Right lung (tissue), 5 donors: ENCODE results near the gene SH3D19. TPM values are rescaled to one million over a fixed set of nuclear protein-coding genes. Genes with fewer than 3 reads are reported as not detected.
A peak's percentile ranks its signal among the peaks of the same experiment; 100 is the strongest.

Source experiments
- DNase-seq, 2 donors: peaks; one replicate each; pipeline ENCODE4 v3.0.0-alpha.2; 2013
- polyA plus RNA-seq, 5 donors: library from polyadenylated mRNA; unstranded; fragments of 120-200 nt; gene quantifications; one replicate each; pipeline versions ENCODE4 v1.2.1 to v1.2.3, GENCODE V29; 2013; ENCODE audit warnings: inconsistent platforms in 1 of 5, low replicate concordance in 1 of 5; ENCODE audit not compliant: insufficient read length in 5 of 5, insufficient read depth in 1 of 5

Gene SH3D19
- polyA plus RNA-seq, 5 donors = 41.0 to 63.1 (median 54.0) TPM

DNA sequence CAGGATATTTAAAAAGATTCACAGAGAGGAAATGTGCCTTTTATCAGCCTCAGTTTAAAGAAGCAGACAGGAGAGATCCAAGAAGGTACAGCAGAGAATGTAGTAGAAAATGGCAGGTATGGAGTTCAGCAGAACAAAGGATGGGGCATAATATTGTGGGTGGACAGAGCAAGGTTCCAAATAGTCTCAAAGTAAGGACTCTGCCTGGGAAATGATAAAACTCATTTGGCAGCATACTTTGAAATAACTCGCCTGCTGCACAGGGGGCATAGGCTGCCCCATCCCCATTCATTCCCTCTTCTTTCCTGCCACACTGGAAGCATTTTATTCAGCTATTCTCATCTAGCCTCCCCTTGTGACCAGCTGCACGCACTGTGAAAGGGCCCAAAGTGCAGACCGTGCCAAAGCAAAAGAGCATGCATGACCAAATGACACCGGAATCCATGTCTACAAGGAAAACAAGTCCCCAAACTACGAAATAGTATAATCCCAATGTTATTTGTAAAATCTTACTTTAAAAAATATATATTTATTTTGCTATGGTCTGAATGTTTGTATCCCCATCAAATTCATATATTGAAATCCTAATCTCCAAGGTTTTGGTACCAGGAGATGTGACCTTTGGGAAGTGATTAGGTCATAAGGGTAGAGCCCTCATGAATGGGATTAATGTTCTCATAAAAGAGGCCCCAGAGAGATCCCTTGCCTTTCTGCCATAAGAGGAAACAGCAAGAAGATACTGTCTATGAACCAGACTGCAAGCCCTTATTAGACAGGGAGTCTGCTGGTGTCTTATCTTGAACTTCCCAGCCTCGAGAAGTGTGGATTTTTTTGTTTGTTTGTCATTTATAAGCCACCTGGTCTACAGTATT lies 125.8 kb downstream of the SH3D19 start:
- DNase-seq = no peak

- DNase-seq = no peak
Measured at GRCh38 chr4:151198748-151199147, 126.7 kb downstream of the SH3D19 start.

DNA sequence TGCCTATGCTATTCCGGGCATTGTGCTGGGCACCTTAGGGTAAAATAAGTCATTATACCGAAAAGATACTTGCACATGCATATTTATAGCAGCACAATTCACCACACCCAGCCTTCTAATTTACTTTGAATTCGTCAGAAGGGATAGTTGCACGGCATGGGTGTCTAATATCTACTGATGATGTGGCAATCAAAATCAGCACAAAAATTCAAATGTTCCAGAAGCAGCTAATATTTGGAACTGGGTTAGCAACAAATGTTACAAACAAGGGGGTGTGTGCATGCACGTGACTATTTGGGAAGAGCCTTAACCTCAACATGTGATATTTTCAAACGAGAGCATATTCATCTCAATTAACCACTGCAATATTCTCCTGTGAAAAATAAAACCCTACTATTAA lies 128.2 kb downstream of the SH3D19 start:
- no peak for DNase-seq

DNA sequence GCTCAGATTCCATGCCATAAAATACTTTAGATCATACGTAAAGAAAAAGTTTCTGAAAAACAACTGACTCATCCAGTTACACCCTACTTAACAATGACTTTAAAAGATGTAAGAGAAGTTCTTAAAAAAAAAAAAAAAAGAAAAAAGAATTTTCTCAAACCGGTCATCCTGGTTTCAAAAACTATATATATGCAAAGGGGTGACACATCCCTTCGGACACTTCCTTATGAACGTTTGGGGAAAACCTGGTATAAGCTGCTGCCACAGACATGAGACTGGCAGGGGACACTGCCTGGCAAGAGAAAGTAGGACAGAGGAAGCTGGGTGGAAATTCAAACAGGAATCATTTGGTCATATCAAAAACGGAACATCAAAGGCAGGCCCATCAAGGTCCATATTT lies 129.6 kb downstream of the SH3D19 start:
- DNase-seq = no peak

DNA sequence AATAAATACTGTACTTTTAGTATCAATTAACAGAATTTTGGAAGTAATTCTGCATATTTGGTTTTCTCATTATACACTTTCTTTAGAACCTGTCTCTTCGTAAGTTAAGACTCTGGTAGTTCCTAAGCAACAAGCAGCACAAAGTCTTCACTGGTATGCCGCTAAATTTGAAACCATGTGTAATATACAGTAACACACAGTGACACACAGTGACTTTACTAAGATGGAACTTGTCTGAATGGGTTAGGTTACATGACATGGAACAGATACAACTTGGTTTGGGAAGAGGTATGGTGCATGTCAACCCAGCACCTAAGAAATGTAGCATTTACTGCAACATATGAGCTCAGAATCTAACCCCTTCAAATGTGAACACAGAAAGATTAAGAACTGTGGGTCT lies 132.0 kb downstream of the SH3D19 start:
- DNase-seq = no peak

DNA sequence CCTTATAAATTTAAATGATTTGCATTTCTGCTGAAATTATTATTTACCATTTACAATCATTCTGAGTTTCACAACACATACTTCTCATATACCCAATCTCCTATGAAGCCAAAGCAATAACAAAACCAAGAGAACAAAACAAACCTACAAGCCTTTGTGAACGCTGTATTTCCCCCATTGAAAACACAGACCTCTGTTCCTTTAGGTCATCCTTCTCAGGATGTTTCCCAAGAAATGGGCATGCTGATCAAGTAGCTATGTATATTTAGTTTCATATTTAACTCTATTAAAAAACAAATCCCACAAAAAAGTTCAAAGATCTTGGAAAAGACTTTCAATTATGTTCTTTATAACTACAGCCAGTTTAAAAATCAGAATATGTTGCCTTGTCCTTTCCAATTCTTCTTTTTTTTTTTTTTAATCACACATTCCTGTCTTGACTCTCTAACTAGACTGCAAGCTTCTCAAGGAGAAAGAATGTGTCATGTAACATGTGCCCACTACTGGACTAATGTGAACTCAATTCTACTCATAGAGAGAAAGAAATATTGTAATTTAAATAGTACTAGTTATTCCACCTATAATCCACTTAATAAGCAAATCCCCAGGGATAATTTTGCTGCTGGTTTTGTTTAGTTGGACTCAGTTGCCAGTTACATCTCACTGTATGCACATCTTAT lies 132.7 kb downstream of the SH3D19 start:
- DNase-seq = no peak

DNA sequence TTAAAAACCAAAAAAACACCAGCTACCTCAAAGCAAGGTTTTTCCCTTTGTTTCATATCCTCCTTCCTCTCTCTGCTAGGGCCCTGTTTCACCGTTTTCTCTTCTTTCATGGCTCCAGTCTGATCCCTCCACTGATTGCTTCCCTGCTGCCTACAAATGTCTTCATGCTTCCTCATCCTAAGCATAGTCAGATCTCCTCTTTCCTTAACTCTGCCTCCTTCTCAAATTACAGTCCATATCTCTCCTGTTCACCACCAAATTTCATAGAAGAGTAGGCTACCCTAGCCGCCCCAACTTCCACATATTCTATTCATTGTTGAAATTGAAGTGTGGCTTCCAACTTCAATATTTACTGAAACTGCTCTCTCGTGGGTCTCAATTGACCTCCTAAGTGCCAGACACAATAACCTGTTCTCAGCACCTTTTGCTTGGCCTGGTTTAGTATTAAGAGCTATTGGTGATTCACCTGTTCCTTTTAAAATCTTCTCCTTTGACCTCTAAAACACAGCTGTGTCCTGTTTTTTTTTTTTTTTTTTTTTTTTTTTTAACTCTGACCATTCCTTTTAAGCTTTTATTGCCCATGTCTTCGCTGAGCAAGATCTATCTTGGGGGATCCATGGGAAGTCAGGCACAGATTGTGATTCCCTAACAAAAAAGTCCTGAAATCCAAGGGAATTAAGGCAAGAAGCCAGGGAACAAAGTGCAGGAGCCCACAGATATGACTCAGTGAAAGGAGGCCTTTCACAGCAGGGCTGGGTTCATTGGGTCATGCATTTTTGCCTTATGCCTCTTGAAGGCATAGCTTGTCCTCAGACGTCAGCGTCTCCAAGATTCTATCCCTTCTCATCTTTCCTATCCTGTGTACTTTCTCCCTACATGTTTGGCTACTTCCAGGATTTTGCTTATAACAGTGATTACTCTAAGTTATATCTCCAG lies 140.6 kb downstream of the SH3D19 start:
- DNase-seq = no peak

GRCh38 chr4:151182455-151182996 lies 142.9 kb downstream of the SH3D19 start:
- no peak for DNase-seq

- no peak for DNase-seq
Measured at GRCh38 chr4:151176685-151177084, 148.7 kb downstream of the SH3D19 start.

DNA sequence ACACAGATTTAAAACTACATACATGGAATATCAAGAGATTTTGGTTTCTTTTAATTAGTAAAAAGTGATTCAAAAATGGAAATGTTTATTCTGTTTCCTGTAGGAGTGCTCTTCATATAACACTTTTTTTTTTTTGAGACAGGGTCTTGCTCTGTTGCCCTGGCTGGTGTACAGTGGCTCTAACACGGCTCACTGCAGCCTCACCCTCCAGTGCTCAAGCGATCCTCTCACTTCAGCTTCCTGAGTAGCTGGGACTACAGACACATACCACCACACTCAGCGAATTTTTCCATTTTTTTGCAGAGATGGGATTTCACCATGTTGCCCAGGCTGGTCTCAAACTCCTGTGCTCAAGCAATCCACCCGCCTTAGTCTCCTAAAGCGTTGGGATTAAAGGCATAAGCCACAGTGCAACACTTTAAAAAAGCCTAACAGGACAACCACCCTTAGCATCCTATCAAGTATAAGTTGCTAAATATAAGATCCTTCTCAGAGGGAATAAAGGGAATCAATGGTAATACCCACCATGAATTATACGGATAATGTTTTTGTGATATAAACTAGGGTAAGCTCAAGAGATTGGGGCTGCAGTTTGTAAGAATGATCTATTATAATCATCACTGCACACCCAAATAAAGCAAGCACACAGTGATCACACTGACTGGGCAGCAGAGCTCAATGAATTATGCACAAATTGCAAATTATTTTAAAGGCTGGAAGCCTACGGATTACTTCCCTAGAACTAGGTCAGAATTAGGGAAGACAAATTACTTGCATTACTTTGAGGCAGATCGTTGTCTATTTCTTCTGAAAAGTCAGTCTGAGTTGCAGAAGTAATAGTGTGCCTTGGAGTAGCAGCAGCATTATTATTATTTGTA lies 149.4 kb downstream of the SH3D19 start:
- no peak for DNase-seq

DNA sequence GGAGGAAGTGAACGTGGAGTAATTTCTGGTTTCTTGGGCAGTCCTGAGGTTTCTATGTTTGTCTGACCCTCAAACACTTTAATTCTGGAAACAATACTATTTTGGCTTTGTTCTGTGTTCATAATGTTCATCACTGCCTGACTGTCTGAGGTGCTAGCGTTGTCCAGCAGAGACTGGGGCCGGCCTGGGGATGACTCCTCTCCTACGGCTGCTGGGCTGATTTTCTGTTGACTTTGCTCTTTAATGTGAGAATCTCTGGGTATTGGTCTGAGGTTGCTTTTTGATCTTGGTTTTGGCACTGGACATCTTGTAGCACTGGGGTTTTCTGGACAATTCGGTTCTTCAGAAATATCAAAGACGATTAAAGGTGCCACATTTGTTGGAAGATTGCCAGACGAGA lies 150.2 kb downstream of the SH3D19 start:
- DNase-seq = no peak

GRCh38 chr4:151174784-151175183 lies 150.6 kb downstream of the SH3D19 start:
- DNase-seq = no peak

- peak; percentile 63 to 78 for DNase-seq
Measured at GRCh38 chr4:151173871-151174270, 151.5 kb downstream of the SH3D19 start.

DNA sequence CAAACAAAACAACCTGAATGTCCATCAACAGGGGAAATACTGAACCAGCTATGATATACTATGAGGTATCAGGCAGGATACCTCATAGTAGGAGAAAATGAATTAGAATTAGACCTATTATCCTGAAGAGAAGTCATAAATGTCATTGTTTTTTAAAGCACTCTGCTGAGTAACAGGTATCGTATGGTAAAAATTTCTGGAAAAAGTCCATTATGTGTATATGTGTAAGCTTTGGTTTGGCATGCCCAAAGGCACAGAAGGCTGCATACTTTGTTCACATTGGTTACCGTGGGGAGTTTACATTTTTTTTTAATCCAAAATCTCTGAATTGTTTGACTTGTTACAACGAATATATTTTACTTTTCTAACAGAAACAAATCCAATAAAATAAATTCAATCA lies 155.5 kb downstream of the SH3D19 start:
- DNase-seq = no peak

DNA sequence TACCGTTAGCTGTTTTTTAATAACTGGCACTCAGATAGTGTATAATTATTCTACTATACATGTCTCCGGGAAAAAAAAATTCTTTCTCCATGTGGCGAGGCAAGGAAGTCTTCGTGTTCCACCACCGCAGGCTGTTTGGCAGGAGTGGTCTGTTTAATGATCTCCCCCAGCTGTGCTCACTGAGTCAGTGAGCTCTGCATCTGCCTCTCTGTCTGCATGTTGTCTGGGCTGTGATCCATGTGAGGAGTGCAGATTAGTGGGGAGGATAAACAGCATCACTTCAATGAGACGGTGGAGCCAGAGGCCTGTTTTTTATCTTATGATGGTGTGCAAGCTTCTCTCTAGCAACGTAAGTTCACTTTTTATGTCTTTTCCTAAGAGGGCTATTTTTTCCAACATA lies 156.2 kb downstream of the SH3D19 start:
- peak; percentile 91 to 92 for DNase-seq

DNA sequence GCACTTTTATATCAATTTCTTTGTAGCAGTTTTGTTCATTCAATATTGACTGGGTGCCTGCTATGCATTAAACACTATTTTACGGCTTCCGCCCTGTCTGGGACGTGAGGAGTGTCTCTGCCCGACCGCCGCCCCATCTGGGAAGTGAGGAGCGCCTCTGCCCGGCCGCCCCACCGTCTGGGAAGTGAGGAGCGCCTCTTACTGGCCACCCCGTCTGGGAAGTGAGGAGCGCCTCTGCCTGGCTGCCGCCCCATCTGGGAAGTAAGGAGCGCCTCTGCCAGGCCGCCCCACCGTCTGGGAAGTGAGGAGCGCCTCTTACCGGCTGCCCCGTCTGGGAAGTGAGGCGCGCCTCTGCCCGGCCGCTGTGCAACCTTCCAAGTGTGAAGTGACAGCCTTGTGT lies 157.8 kb downstream of the SH3D19 start:
- no peak for DNase-seq

- no peak for DNase-seq
Measured at GRCh38 chr4:151166636-151167035, 158.8 kb downstream of the SH3D19 start.

DNA sequence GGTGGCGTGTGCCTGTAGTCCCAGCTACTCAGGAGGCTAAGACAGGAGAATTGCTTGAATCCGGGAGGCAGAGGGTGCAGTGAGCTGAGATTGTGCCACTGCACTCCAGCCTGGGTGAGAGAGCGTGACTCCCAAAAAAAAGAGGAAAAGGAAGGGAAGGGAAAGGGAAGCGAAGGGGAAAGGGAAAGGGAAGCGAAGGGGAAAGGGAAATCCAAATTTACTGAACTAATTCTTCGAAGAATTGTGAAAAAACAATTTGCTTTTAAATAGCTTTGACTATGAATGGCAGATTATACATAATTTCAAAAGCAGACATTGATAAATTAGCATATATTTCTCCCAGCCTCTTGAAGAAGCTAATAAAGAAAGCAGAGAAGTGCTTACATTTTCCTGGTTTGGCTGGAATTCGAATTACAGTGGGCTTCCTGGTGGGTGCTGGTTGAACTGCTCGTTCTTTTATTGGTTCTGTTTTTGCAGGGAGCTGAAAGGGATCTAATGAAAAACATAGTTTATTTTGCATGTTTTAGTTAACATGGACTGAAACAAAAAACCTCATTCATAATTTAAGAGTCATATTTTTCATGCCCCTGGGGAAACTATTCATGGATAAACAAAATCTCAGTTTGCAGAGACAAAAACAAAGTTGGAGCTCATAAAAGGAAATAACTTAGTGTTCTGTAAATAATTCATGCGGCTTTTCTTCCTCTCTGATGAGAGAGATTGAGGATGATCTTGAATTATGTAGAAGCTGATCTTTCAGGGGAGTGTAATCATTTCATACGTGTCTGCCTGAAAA lies 160.0 kb downstream of the SH3D19 start:
- DNase-seq = no peak

- DNase-seq = no peak
Measured at GRCh38 chr4:151163855-151164254, 161.6 kb downstream of the SH3D19 start.

- no peak for DNase-seq
Measured at GRCh38 chr4:151158979-151159378, 166.4 kb downstream of the SH3D19 start.
